SKM-1 treated with dmso at 0.1 percent for 144 hours (cell line): ENCODE results near the gene ADGRB3.
"Not testable (repeated sequence)": the region's sequence is repeated elsewhere in the genome, so short reads cannot be mapped to it uniquely, and the experiment has no call there.

Source experiments
- DNase-seq: peaks from one replicate; lab custom pipeline; 2025; ENCODE audit not compliant: unreplicated experiment; lab: John Stamatoyannopoulos, UW

The ADGRB3 gene

GRCh38 chr6:69391106-69391505 is 756.0 kb downstream of the ADGRB3 start:
- DNase-seq: no peak

- DNase-seq: no peak
Observed at GRCh38 chr6:69392745-69393144, 757.7 kb downstream of the ADGRB3 start.

- DNase-seq: no peak
Observed at GRCh38 chr6:69398311-69398710, 763.2 kb downstream of the ADGRB3 start.

- DNase-seq: no peak
Observed at GRCh38 chr6:69398729-69399128, 763.6 kb downstream of the ADGRB3 start.

- no peak for DNase-seq
Observed at GRCh38 chr6:69408886-69409285, 773.8 kb downstream of the ADGRB3 start.

- no peak for DNase-seq
Observed at GRCh38 chr6:69416776-69417175, 781.7 kb downstream of the ADGRB3 start.

- no peak for DNase-seq
Observed at GRCh38 chr6:69421269-69421668, 786.2 kb downstream of the ADGRB3 start.

- no peak for DNase-seq
Observed at GRCh38 chr6:69422020-69422419, 786.9 kb downstream of the ADGRB3 start.

GRCh38 chr6:69422475-69422874 is 787.4 kb downstream of the ADGRB3 start:
- DNase-seq: no peak

GRCh38 chr6:69423785-69424184 is 788.7 kb downstream of the ADGRB3 start:
- DNase-seq: no peak

- no peak for DNase-seq
Observed at GRCh38 chr6:69424581-69424980, 789.5 kb downstream of the ADGRB3 start.

GRCh38 chr6:69427882-69428281 is 792.8 kb downstream of the ADGRB3 start:
- DNase-seq: no peak

- not testable (repeated sequence) for DNase-seq
Observed at GRCh38 chr6:69432168-69432567, 797.1 kb downstream of the ADGRB3 start.

- not testable (repeated sequence) for DNase-seq
Observed at GRCh38 chr6:69433116-69433515, 798.0 kb downstream of the ADGRB3 start.

- no peak for DNase-seq
Observed at GRCh38 chr6:69438113-69438512, 803.0 kb downstream of the ADGRB3 start.
